H9 (cell line): ENCODE results near the gene CAMKK1. TPM values are rescaled to one million over a fixed set of nuclear protein-coding genes. Genes with fewer than 3 reads are reported as not detected.

Source experiments
- DNase-seq: peaks from one replicate; pipeline ENCODE4 v3.0.0-alpha.2; 2017
- H2AFZ ChIP-seq: one replicate; pipeline ENCODE4 v1.6.1; 2013; ENCODE audit warnings: mild to moderate bottlenecking, low read length, control low read depth, moderate library complexity
- H2AK5ac ChIP-seq: 2 replicates; pipeline ENCODE4 v1.6.1; 2013; ENCODE audit warnings: low read length, control low read depth, mixed read lengths; ENCODE audit not compliant: insufficient read length
- H2BK120ac ChIP-seq: one replicate; pipeline ENCODE4 v1.6.1; 2013; ENCODE audit warnings: low read depth, mild to moderate bottlenecking, low read length, control low read depth, inconsistent platforms; ENCODE audit not compliant: poor library complexity, severe bottlenecking
- H2BK12ac ChIP-seq: 2 replicates; pipeline ENCODE4 v1.6.1; 2013; ENCODE audit warnings: low read length, control low read depth, mixed read lengths, low read depth; ENCODE audit not compliant: insufficient read length
- H2BK15ac ChIP-seq: 2 replicates; pipeline ENCODE4 v1.6.1; 2013; ENCODE audit warnings: low read depth, low read length, control low read depth
- H2BK20ac ChIP-seq: one replicate; pipeline ENCODE4 v1.6.1; 2013; ENCODE audit warnings: low read depth, mild to moderate bottlenecking, low read length, control low read depth, inconsistent platforms; ENCODE audit not compliant: poor library complexity, severe bottlenecking
- H2BK5ac ChIP-seq: 2 replicates; pipeline ENCODE4 v1.6.1; 2013; ENCODE audit warnings: low read length, control low read depth, mixed read lengths; ENCODE audit not compliant: insufficient read length
- H3K14ac ChIP-seq: 2 replicates; pipeline ENCODE4 v1.6.1; 2013; ENCODE audit warnings: low read length, control low read depth; ENCODE audit not compliant: insufficient read depth
- H3K18ac ChIP-seq: 2 replicates; pipeline ENCODE4 v1.6.1; 2013; ENCODE audit warnings: low read depth, mild to moderate bottlenecking, mixed read lengths, low read length, control low read depth; ENCODE audit not compliant: insufficient read length
- H3K23ac ChIP-seq: 2 replicates; pipeline ENCODE4 v1.6.1; 2013; ENCODE audit warnings: low read length, control low read depth, mixed read lengths, low read depth; ENCODE audit not compliant: insufficient read length
- H3K23me2 ChIP-seq: 2 replicates; pipeline ENCODE4 v1.6.1; 2013; ENCODE audit warnings: low read depth, mild to moderate bottlenecking, mixed read lengths, low read length, control low read depth; ENCODE audit not compliant: insufficient read length, poor library complexity, severe bottlenecking
- H3K27ac ChIP-seq: 2 replicates; pipeline ENCODE4 v1.5.1; 2013; ENCODE audit warnings: low read length, control low read depth, mixed read lengths, low read depth; ENCODE audit not compliant: insufficient read length
- H3K27me3 ChIP-seq: 2 replicates; pipeline ENCODE4 v1.6.1; 2013; ENCODE audit warnings: low read length, control low read depth, inconsistent platforms; ENCODE audit not compliant: insufficient read depth
- H3K4ac ChIP-seq: 2 replicates; pipeline ENCODE4 v1.6.1; 2013; ENCODE audit warnings: low read depth, mild to moderate bottlenecking, control low read depth, inconsistent platforms, low read length, moderate library complexity
- H3K4me1 ChIP-seq: 2 replicates; pipeline ENCODE4 v1.6.1; 2013; ENCODE audit warnings: low read length, control low read depth, inconsistent platforms; ENCODE audit not compliant: insufficient read depth
- H3K4me2 ChIP-seq: 2 replicates; pipeline ENCODE4 v1.6.1; 2013; ENCODE audit warnings: low read length, control low read depth, mixed read lengths; ENCODE audit not compliant: insufficient read length, insufficient read depth
- H3K56ac ChIP-seq: 2 replicates; pipeline ENCODE4 v1.6.1; 2013; ENCODE audit warnings: low read depth, mild to moderate bottlenecking, mixed read lengths, low read length, control low read depth; ENCODE audit not compliant: insufficient read length
- H3K79me1 ChIP-seq: 2 replicates; pipeline ENCODE4 v1.6.1; 2013; ENCODE audit warnings: low read depth, mild to moderate bottlenecking, moderate library complexity, low read length, control low read depth, inconsistent platforms; ENCODE audit not compliant: insufficient read depth, poor library complexity, severe bottlenecking
- H3K79me2 ChIP-seq: 2 replicates; pipeline ENCODE4 v1.6.1; 2013; ENCODE audit warnings: low read length, control low read depth, inconsistent platforms; ENCODE audit not compliant: insufficient read depth
- H3K9ac ChIP-seq: 2 replicates; pipeline ENCODE4 v1.6.1; 2013; ENCODE audit warnings: low read length, control low read depth, mixed read lengths; ENCODE audit not compliant: insufficient read length; ENCODE audit errors: extremely low read depth
- H3K9me3 ChIP-seq: one replicate; pipeline ENCODE4 v1.6.1; 2013; ENCODE audit warnings: low read depth, low read length, inconsistent platforms; ENCODE audit not compliant: control insufficient read depth
- H3T11ph ChIP-seq: one replicate; pipeline ENCODE4 v1.6.1; 2013; ENCODE audit warnings: mild to moderate bottlenecking, low read length, control low read depth, inconsistent platforms
- H4K20me1 ChIP-seq: one replicate; pipeline ENCODE4 v1.6.1; 2013; ENCODE audit not compliant: control insufficient read depth, insufficient read length, insufficient read depth
- H4K5ac ChIP-seq: 2 replicates; pipeline ENCODE4 v1.6.1; 2013; ENCODE audit warnings: low read depth, mild to moderate bottlenecking, mixed read lengths, low read length, control low read depth; ENCODE audit not compliant: insufficient read length
- H4K8ac ChIP-seq: replicated peaks from 2 replicates; pipeline ENCODE4 v1.6.1; 2013; ENCODE audit warnings: low read length, control low read depth, mixed read lengths, low read depth; ENCODE audit not compliant: insufficient read length
- H4K91ac ChIP-seq: 2 replicates; pipeline ENCODE4 v1.6.1; 2013; ENCODE audit warnings: low read depth, mild to moderate bottlenecking, moderate library complexity, mixed read lengths, low read length, control low read depth; ENCODE audit not compliant: insufficient read length
- H3K27ac Mint-ChIP-seq, 3 experiments: 2 replicates in 2 of 3; 3 replicates in 1 of 3; pipeline ENCODE4 v1.8.0; 2020 to 2021; ENCODE audit warnings: mixed read lengths in 3 of 3, mild to moderate bottlenecking in 1 of 3, moderate library complexity in 1 of 3
- H3K27me3 Mint-ChIP-seq: 2 replicates; pipeline ENCODE4 v1.8.0; 2021; ENCODE audit warnings: low read depth, mild to moderate bottlenecking, moderate library complexity, mixed read lengths
- H3K36me3 Mint-ChIP-seq, 3 experiments: 2 replicates in 2 of 3; 3 replicates in 1 of 3; pipeline ENCODE4 v1.8.0; 2020 to 2021; ENCODE audit warnings: low read depth in 3 of 3, mixed read lengths in 3 of 3; ENCODE audit not compliant: insufficient read depth in 1 of 3
- H3K4me1 Mint-ChIP-seq, 2 experiments: 2 replicates each; pipeline ENCODE4 v1.8.0; 2020; ENCODE audit warnings: mixed read lengths in 2 of 2
- H3K4me3 Mint-ChIP-seq, 2 experiments: 2 replicates in 1 of 2; 3 replicates in 1 of 2; pipeline ENCODE4 v1.8.0; 2020 to 2021; ENCODE audit warnings: mild to moderate bottlenecking in 2 of 2, mixed read lengths in 2 of 2, moderate library complexity in 1 of 2
- H3K9me3 Mint-ChIP-seq, 2 experiments: 2 replicates in 1 of 2; 3 replicates in 1 of 2; pipeline ENCODE4 v1.8.0; 2020; ENCODE audit warnings: mild to moderate bottlenecking in 2 of 2, mixed read lengths in 2 of 2, moderate library complexity in 1 of 2
- CTCF ChIP-seq: fragments of 200-600 bp; sonication (generic); conservative IDR thresholded peaks from 3 replicates; pipeline ENCODE4 v1.8.0; 2021; ENCODE audit warnings: antibody characterized with exemption, mild to moderate bottlenecking
- WGBS: extraction: QIAGEN DNeasy Blood & Tissue Kit; methylation state at CpG from one replicate; pipeline ENCODE4 v1.1.7; 2013; ENCODE audit warnings: missing lambda C conversion rate, low lambda C conversion rate, mixed read lengths; ENCODE audit not compliant: insufficient read length; ENCODE audit errors: extremely low coverage; 5-methylcytosine and 5-hydroxymethylcytosine counted together
- total RNA-seq: library from RNA; stranded (reverse); gene quantifications from 2 replicates; pipeline ENCODE4 v1.2.1, GENCODE V29; 2021

The CAMKK1 gene
- total RNA-seq, 1 experiment from 2014 or later, result 6.7 TPM

GRCh38 chr17:3875317-3875716 is 17.5 kb downstream of the CAMKK1 start:
- H3K23me2 ChIP-seq, result no peaks in the 10 kb centered on the region
- no peak overlapping the region for H3T11ph ChIP-seq
- Mint-ChIP-seq H3K4me3 (no peak overlapping the region), H3K27ac (no peak overlapping the region), H3K9me3 (no peaks in the 10 kb centered on the region), H3K4me1 (peaks cover 9 to 15% of the 10 kb centered on the region in 2 experiments), H3K27me3 (no peaks in the 10 kb centered on the region), H3K36me3 (peaks cover 4 to 26% (median 25%) of the 10 kb centered on the region in 3 experiments; a peak in 6 of 7 replicates)
- H2BK120ac ChIP-seq, result no peak overlapping the region
- no peak overlapping the region for H4K91ac ChIP-seq
- no peak overlapping the region for H3K4ac ChIP-seq
- H3K14ac ChIP-seq, result no peak overlapping the region
- no peak for DNase-seq
- WGBS, result no CpG with 5 or more reads among the region's 7 CpGs
- no peak overlapping the region for H3K18ac ChIP-seq
- no peaks in the 10 kb centered on the region for H3K27me3 ChIP-seq
- no peaks in the 10 kb centered on the region for H3K79me1 ChIP-seq
- H3K56ac ChIP-seq, result no peak overlapping the region
- no peak overlapping the region for H2AK5ac ChIP-seq
- no peak overlapping the region for H2BK15ac ChIP-seq
- H4K5ac ChIP-seq, result no peak overlapping the region
- no peak for TF ChIP-seq CTCF
- H2AFZ ChIP-seq, result no peak overlapping the region
- no peak overlapping the region for H3K9ac ChIP-seq
- no peaks in the 10 kb centered on the region for H3K9me3 ChIP-seq
- no peaks in the 10 kb centered on the region for H4K20me1 ChIP-seq
- no peak overlapping the region for H2BK12ac ChIP-seq
- no peaks in the 10 kb centered on the region for H3K79me2 ChIP-seq
- no peak overlapping the region for H2BK20ac ChIP-seq
- H3K27ac ChIP-seq, result no peak overlapping the region
- no peak overlapping the region for H4K8ac ChIP-seq
- H3K4me1 ChIP-seq, result no peaks in the 10 kb centered on the region
- H2BK5ac ChIP-seq, result no peak overlapping the region
- no peak overlapping the region for H3K23ac ChIP-seq
- no peak overlapping the region for H3K4me2 ChIP-seq
